GM12801 (cell line): ENCODE data around the gene MOAP1.

Experiments used
- CTCF ChIP-seq: IDR thresholded peaks from one replicate; pipeline ENCODE4 v1.5.1; 2011; ENCODE audit warnings: control low read depth; ENCODE audit not compliant: insufficient read length; ENCODE audit errors: extremely low read depth

MOAP1 gene

GRCh38 chr14:93175492-93175891 lies 9.2 kb downstream of the MOAP1 start:
- no peak for TF ChIP-seq CTCF

GRCh38 chr14:93173943-93174395 lies 10.7 kb downstream of the MOAP1 start:
- TF ChIP-seq CTCF: no peak

GRCh38 chr14:93171376-93171775 lies 13.3 kb downstream of the MOAP1 start:
- no peak for TF ChIP-seq CTCF

- no peak for TF ChIP-seq CTCF
Measured at GRCh38 chr14:93163564-93163963, 21.1 kb downstream of the MOAP1 start.

- no peak for TF ChIP-seq CTCF
Measured at GRCh38 chr14:93161411-93161940, 23.2 kb downstream of the MOAP1 start.

GRCh38 chr14:93160353-93160801 lies 24.3 kb downstream of the MOAP1 start:
- TF ChIP-seq CTCF: no peak

GRCh38 chr14:93156693-93157369 lies 27.9 kb downstream of the MOAP1 start:
- no peak for TF ChIP-seq CTCF
